NOMO-1 (cell line): ENCODE data around the gene CLEC3B.
A peak's percentile ranks its signal among the peaks of the same experiment; 100 is the strongest.
"Not testable (repeated sequence)": the region's sequence is repeated elsewhere in the genome, so short reads cannot be mapped to it uniquely, and the experiment has no call there.

Source experiments
- DNase-seq, 2 experiments: peaks; one replicate each; lab custom pipeline; 2025; ENCODE audit not compliant: unreplicated experiment in 2 of 2; lab: John Stamatoyannopoulos, UW

CLEC3B gene

GRCh38 chr3:45026038-45026437, at the start of gene CLEC3B:
CLEC3B (plus strand) TSS chr3:45026303; CDS start chr3:45026363, 60 bp downstream.
- DNase-seq, result no peak

GRCh38 chr3:44981220-44981619, 44.9 kb upstream of the CLEC3B start:
- DNase-seq, result no peak

GRCh38 chr3:44981751-44982150, 44.4 kb upstream of the CLEC3B start:
- no peak for DNase-seq

GRCh38 chr3:44982817-44983216, 43.3 kb upstream of the CLEC3B start:
- DNase-seq, result peak in 1 of 2 experiments; percentile 16

- no peak for DNase-seq
Observed at GRCh38 chr3:44983484-44983941, 42.6 kb upstream of the CLEC3B start.

GRCh38 chr3:44984335-44984734, 41.8 kb upstream of the CLEC3B start:
- peak; percentile 8 to 44 for DNase-seq

- not testable (repeated sequence) for DNase-seq
Observed at GRCh38 chr3:44986330-44986729, 39.8 kb upstream of the CLEC3B start.

GRCh38 chr3:44987332-44987731, 38.8 kb upstream of the CLEC3B start:
- DNase-seq, result no peak

GRCh38 chr3:44988073-44988472, 38.0 kb upstream of the CLEC3B start:
- peak in 1 of 2 experiments; percentile 43 for DNase-seq

GRCh38 chr3:44989141-44989540, 37.0 kb upstream of the CLEC3B start:
- no peak for DNase-seq

- DNase-seq, result no peak
Observed at GRCh38 chr3:44989636-44990373, 36.3 kb upstream of the CLEC3B start.

GRCh38 chr3:44991326-44991725, 34.8 kb upstream of the CLEC3B start:
- DNase-seq, result no peak

- DNase-seq, result peak in 1 of 2 experiments; percentile 10
Observed at GRCh38 chr3:44992555-44993470, 33.3 kb upstream of the CLEC3B start.

- DNase-seq, result no peak
Observed at GRCh38 chr3:44993471-44994205, 32.5 kb upstream of the CLEC3B start.

GRCh38 chr3:44995142-44995770, 30.8 kb upstream of the CLEC3B start:
- no peak for DNase-seq

GRCh38 chr3:44996556-44996969, 29.5 kb upstream of the CLEC3B start:
- DNase-seq, result no peak

GRCh38 chr3:44999782-45000181, 26.3 kb upstream of the CLEC3B start:
- no peak for DNase-seq

GRCh38 chr3:45000823-45001222, 25.3 kb upstream of the CLEC3B start:
- DNase-seq, result no peak

GRCh38 chr3:45001738-45002137, 24.4 kb upstream of the CLEC3B start:
- no peak for DNase-seq

GRCh38 chr3:45002139-45002660, 23.9 kb upstream of the CLEC3B start:
- no peak for DNase-seq
